ENCODE results near the gene GGT7. TPM values are rescaled to one million over a fixed set of nuclear protein-coding genes. Genes with fewer than 3 reads are reported as not detected.

The GGT7 gene
- total RNA-seq, 4 donors from 2014 or later, result 11.2 to 19.1 (median 15.1) TPM

DNA sequence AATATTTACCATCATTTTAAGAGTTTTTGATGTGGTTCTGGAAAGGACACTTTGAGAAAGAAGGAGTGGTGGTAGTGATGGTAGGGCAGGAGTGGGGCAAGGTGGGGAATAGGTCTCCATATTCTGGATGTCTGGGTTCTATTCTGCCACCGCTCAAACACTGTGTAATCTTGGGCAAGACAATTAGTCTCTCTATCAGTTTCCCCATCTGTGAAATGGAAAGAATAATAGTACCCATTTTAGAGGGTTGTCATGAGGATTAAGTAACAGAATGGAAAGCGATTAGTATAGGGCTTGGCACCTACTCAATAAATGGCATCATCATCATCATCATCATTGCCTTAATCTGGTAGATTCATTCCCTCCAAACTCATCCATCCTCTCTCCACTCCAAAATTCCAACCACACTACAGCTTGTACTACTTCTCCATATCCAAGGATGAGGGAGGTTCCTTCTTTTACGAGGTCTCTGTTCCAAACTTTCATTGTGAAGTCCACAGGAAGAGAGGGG is 982 bp upstream of the GGT7 start:
- 55 to 61% methylated on average over 3 of the region's 3 CpGs for WGBS, 2 donors (ENCODE audit: low coverage in 1 of 2)
- H3K4me1 ChIP-seq, result peaks cover 19 to 56% (median 49%) of the 10 kb centered on the region in 4 donors
- H3K36me3 ChIP-seq, result no peaks in the 10 kb centered on the region
- H3K27me3 ChIP-seq, result no peaks in the 10 kb centered on the region
- peak overlapping the region in 1 of 4 donors; percentile 72 for H3K4me3 ChIP-seq
- H3K27ac ChIP-seq, result peak overlapping the region in 3 of 4 donors; percentile 75 to 97 (median 93)
- in situ Hi-C loops (cut with MboI; ENCODE audit: low pct_ligation_motif_present in 1 of 4, low pct_unique_long_range_greater_than_20kb in 1 of 4, low sequenced_read_pairs in 3 of 4) (loop anchor here (5.0 to 25.0 kb wide), 3 partner anchors 84 to 339 kb away; partner anchors contain the start of genes GSS (in 3 of the 4), MYH7B (in 3 of the 4) and TRPC4AP (in 2 of the 4)), intact Hi-C loops (cut with DNase I; ENCODE audit: low total_unique reads) (loop anchor here (5.0 kb wide), 1 partner anchor 84 kb away; the partner anchor contains the start of genes GSS and MYH7B)
- TF ChIP-seq EP300 (IDR thresholded peaks at IDR 0.05; ENCODE audit: low read depth) (no peak), POLR2AphosphoS5 (IDR thresholded peaks at IDR 0.05) (no peak)
- TF ChIP-seq, protein P1, sequence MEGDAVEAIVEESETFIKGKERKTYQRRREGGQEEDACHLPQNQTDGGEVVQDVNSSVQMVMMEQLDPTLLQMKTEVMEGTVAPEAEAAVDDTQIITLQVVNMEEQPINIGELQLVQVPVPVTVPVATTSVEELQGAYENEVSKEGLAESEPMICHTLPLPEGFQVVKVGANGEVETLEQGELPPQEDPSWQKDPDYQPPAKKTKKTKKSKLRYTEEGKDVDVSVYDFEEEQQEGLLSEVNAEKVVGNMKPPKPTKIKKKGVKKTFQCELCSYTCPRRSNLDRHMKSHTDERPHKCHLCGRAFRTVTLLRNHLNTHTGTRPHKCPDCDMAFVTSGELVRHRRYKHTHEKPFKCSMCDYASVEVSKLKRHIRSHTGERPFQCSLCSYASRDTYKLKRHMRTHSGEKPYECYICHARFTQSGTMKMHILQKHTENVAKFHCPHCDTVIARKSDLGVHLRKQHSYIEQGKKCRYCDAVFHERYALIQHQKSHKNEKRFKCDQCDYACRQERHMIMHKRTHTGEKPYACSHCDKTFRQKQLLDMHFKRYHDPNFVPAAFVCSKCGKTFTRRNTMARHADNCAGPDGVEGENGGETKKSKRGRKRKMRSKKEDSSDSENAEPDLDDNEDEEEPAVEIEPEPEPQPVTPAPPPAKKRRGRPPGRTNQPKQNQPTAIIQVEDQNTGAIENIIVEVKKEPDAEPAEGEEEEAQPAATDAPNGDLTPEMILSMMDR (IDR thresholded peaks at IDR 0.05), result no peak
- DNase-seq, result no peak
- no peaks in the 10 kb centered on the region for H3K9me3 ChIP-seq

DNA sequence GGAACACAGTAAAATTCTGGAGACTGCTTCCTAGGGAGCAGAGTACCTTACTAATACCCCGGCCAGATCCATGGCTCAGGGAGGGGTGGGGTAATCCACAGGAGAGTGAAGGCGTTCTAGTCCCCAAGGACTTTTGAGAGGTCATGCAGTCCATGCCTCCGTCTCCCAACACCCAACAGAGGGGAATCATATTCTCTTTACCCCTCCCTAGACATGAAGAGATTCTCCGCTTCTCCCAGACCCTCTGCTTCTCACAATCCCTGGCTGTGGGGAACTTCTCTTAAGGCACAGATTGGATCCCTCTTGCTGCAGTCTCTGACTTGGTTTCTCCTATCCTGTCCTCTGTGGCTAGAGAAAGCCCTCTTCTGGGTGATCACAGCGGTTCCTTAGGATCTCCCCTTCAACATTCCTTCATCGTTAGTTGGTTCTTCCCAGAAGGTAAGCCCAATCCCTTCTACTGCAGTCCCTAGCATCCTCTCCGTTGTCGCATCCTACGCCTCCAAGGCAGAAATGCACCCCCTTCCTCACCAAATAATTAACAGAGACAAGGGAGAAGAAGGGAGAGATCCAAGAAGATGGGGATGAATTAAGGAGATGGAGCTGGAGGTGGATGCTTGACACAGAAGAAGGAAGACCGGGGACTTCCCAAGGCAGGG is 562 bp downstream of the GGT7 start:
- in situ Hi-C loops (cut with MboI; ENCODE audit: low pct_ligation_motif_present in 1 of 4, low pct_unique_long_range_greater_than_20kb in 1 of 4, low sequenced_read_pairs in 3 of 4) (loop anchor here (5.0 to 25.0 kb wide), 3 partner anchors 85 to 340 kb away; partner anchors contain the start of genes GSS (in 3 of the 4), MYH7B (in 3 of the 4) and TRPC4AP (in 2 of the 4)), intact Hi-C loops (cut with DNase I; ENCODE audit: low total_unique reads) (loop anchor here (5.0 kb wide), 1 partner anchor 85 kb away; the partner anchor contains the start of genes GSS and MYH7B)
- peaks cover 19 to 46% (median 40%) of the 10 kb centered on the region in 4 donors for H3K4me1 ChIP-seq
- H3K9me3 ChIP-seq, result no peaks in the 10 kb centered on the region
- no peak for DNase-seq
- TF ChIP-seq POLR2AphosphoS5 (IDR thresholded peaks at IDR 0.05), result no peak
- TF ChIP-seq, protein P1 (IDR thresholded peaks at IDR 0.05), result no peak
- TF ChIP-seq EP300 (IDR thresholded peaks at IDR 0.05; ENCODE audit: low read depth), result no peak
- no peak for TF ChIP-seq POLR2A (IDR thresholded peaks at IDR 0.05)
- H3K27ac ChIP-seq, result peak overlapping the region; percentile 69 to 77 (median 74)
- WGBS, 2 donors (ENCODE audit: low coverage in 1 of 2), result 42 to 57% methylated on average over 8 to 10 of the region's 10 CpGs
- peak overlapping the region; percentile 44 to 74 (median 68) for H3K4me3 ChIP-seq
- H3K27me3 ChIP-seq, result no peaks in the 10 kb centered on the region
- no peaks in the 10 kb centered on the region for H3K36me3 ChIP-seq

DNA sequence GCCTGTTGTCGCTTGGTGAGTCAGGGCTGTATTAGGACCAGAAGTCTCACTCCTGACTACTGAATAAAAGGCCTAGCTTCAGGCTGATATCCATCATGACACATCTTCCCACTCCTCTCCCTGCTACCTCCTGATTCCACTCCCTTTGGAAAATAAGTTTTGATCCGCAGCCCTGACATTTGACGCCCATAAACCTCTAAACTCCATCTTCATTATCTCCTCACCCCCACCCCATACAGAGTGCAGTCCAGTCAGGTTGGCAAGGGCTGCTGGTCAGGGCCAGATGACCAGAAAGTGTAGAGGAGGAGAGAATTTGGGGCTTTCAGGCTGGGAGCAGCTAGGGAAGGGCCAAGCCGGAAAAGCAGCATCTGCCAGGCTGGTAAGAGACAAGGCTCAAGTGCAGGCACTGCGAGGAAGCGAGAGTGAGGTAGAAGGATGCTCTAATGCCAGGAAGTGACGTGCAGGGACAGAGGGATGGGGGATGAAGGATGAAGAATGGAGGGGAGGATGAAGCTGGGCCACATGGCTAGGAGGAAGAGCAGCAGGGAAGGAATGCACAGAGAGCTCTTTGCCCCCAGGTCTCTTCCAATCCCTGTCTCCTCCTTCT is 1.2 kb downstream of the GGT7 start:
- Histone ChIP-seq H3K36me3 (no peaks in the 10 kb centered on the region), H3K4me3 (no peak overlapping the region), H3K9me3 (no peaks in the 10 kb centered on the region), H3K4me1 (peaks cover 19 to 46% (median 39%) of the 10 kb centered on the region in 4 donors), H3K27ac (no peak overlapping the region), H3K27me3 (no peaks in the 10 kb centered on the region)
- WGBS, 2 donors (ENCODE audit: low coverage in 1 of 2), result 93% methylated on average over 7 of the region's 7 CpGs; no CpG with 5 or more reads in 1 of the 2 donors
- TF ChIP-seq, protein P1 (IDR thresholded peaks at IDR 0.05), result no peak
- no peak for TF ChIP-seq POLR2AphosphoS5 (IDR thresholded peaks at IDR 0.05)
- TF ChIP-seq POLR2A (IDR thresholded peaks at IDR 0.05), result no peak
- TF ChIP-seq EP300 (IDR thresholded peaks at IDR 0.05; ENCODE audit: low read depth), result no peak
- DNase-seq, result no peak
- in situ Hi-C loops (cut with MboI; ENCODE audit: low pct_ligation_motif_present in 1 of 4, low pct_unique_long_range_greater_than_20kb in 1 of 4, low sequenced_read_pairs in 3 of 4), result loop anchor here (5.0 to 25.0 kb wide), 3 partner anchors 86 to 341 kb away; partner anchors contain the start of genes GSS (in 3 of the 4), MYH7B (in 3 of the 4) and TRPC4AP (in 2 of the 4)
- intact Hi-C loops (cut with DNase I; ENCODE audit: low total_unique reads), result loop anchor here (5.0 kb wide), 1 partner anchor 86 kb away; the partner anchor contains the start of genes GSS and MYH7B

DNA sequence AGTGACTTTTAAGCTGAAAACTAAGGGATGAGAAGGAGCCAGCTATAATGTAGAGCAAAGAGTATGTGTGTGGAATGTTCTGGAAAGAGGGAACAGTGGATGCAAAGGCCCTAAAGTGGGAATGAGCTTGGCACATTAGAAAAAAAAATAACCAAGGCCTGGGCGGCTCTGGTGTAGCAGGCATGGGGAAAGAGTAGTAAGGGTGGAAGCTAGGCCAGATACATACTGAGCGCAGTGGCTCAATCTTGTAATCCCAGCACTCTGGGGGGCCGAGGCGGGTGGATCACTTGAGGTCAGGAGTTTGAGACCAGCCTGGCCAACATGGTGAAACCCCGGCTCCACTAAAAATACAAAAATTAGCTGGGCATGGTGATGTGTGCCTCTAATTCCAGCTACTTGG is 8.4 kb downstream of the GGT7 start:
- in situ Hi-C loops (cut with MboI; ENCODE audit: low pct_ligation_motif_present in 1 of 4, low pct_unique_long_range_greater_than_20kb in 1 of 4, low sequenced_read_pairs in 3 of 4), result loop anchor here in 3 of 4 donors (25.0 kb wide), 2 partner anchors 223 to 348 kb away; partner anchors contain the start of gene TRPC4AP (in 2 of the 3)
- Histone ChIP-seq H3K9me3 (no peaks in the 10 kb centered on the region), H3K27ac (no peak overlapping the region), H3K36me3 (no peaks in the 10 kb centered on the region), H3K27me3 (no peaks in the 10 kb centered on the region), H3K4me3 (no peak overlapping the region), H3K4me1 (peaks cover 0 to 9% (median 0%) of the 10 kb centered on the region in 4 donors)
- 87 to 96% methylated on average over 3 to 5 of the region's 5 CpGs for WGBS, 2 donors (ENCODE audit: low coverage in 1 of 2)
- intact Hi-C loops (cut with DNase I; ENCODE audit: low total_unique reads), result no loop called here
- TF ChIP-seq POLR2AphosphoS5 (IDR thresholded peaks at IDR 0.05), result no peak
- TF ChIP-seq, protein P1 (IDR thresholded peaks at IDR 0.05), result no peak
- no peak for TF ChIP-seq POLR2A (IDR thresholded peaks at IDR 0.05)
- TF ChIP-seq EP300 (IDR thresholded peaks at IDR 0.05; ENCODE audit: low read depth), result no peak
- no peak for DNase-seq
